ENCODE results near the gene FPGT. TPM values are rescaled to one million over a fixed set of nuclear protein-coding genes. Genes with fewer than 3 reads are reported as not detected.

Gene FPGT
- total and polyA plus RNA-seq, 10 donors = 3.6 to 28.0 (median 15.0) TPM

DNA sequence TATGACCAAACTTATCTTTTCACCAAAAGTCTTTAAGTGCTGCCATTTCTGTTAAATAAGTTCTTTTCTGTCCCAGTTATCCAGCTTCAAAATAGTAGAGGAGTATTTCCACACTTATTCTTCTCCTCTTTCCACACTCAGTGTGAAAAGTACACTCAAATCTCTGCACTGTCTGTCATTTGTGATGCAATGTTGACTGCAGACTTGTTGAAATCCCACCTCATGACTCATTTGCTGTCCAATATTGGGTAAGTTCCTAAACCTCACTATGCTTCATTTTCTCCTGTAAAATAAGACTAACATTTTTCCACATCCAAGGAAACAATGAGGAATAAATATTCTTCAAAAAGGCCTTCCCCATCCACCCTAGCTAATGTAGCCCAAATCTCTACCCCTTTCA, 17.6 kb upstream of the FPGT start:
- peaks cover 0 to 4% (median 1%) of the 10 kb centered on the region in 8 donors for H3K9me3 ChIP-seq

DNA sequence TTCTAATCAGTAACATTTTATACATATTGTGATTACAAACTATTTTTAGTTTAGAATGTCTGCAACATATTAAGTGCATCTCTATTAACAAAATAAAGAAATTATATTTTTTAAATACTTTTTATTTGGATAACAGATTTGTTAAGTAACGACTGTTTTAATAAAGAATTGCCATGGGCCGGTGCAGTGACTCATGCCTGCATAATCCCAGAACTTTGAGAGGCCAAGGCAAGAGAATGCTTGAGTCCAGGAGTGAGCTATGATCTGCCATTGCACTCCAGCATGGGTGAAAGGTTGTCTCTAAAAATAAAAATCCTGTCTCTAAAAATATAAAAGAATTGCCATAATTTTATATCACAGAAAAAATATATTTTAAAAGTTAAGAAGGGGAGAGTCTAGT, 4.1 kb upstream of the FPGT start:
- no peak for DNase-seq
- H3K4me3 ChIP-seq = no peak overlapping the region
- 77 to 90% (median 85%) methylated on average over 2 of the region's 2 CpGs for WGBS, 5 donors
- H3K9me3 ChIP-seq = peaks cover 0 to 7% (median 0%) of the 10 kb centered on the region in 8 donors
- no peaks in the 10 kb centered on the region for H3K27me3 ChIP-seq (replicated peaks in 1 of 7)
- intact Hi-C loops (cut with DNase I; ENCODE audit: low total_unique reads) = no loop called here
- H3K27ac ChIP-seq = no peak overlapping the region
- H3K36me3 ChIP-seq = no peaks in the 10 kb centered on the region
- no peak for TF ChIP-seq POLR2A (IDR thresholded peaks at IDR 0.05)
- no peak for TF ChIP-seq POLR2AphosphoS5 (IDR thresholded peaks at IDR 0.05)
- TF ChIP-seq, protein P1, sequence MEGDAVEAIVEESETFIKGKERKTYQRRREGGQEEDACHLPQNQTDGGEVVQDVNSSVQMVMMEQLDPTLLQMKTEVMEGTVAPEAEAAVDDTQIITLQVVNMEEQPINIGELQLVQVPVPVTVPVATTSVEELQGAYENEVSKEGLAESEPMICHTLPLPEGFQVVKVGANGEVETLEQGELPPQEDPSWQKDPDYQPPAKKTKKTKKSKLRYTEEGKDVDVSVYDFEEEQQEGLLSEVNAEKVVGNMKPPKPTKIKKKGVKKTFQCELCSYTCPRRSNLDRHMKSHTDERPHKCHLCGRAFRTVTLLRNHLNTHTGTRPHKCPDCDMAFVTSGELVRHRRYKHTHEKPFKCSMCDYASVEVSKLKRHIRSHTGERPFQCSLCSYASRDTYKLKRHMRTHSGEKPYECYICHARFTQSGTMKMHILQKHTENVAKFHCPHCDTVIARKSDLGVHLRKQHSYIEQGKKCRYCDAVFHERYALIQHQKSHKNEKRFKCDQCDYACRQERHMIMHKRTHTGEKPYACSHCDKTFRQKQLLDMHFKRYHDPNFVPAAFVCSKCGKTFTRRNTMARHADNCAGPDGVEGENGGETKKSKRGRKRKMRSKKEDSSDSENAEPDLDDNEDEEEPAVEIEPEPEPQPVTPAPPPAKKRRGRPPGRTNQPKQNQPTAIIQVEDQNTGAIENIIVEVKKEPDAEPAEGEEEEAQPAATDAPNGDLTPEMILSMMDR (IDR thresholded peaks at IDR 0.05 in 8 of 11, conservative IDR thresholded peaks at IDR 0.05 in 3 of 11) = no peak
- H3K4me1 ChIP-seq = peaks cover 0 to 15% (median 7%) of the 10 kb centered on the region in 6 donors

More for the DNA sequence above, 17.6 kb upstream of the FPGT start:
- no peaks in the 10 kb centered on the region for H3K27me3 ChIP-seq (replicated peaks in 1 of 7)
- H3K4me3 ChIP-seq = no peak overlapping the region
- no peak for TF ChIP-seq POLR2AphosphoS5 (IDR thresholded peaks at IDR 0.05)
- TF ChIP-seq, protein P1 (IDR thresholded peaks at IDR 0.05 in 8 of 11, conservative IDR thresholded peaks at IDR 0.05 in 3 of 11) = no peak
- TF ChIP-seq POLR2A (IDR thresholded peaks at IDR 0.05) = no peak
- no peaks in the 10 kb centered on the region for H3K4me1 ChIP-seq
- no peak for DNase-seq
- intact Hi-C loops (cut with DNase I; ENCODE audit: low total_unique reads) = no loop called here
- H3K27ac ChIP-seq = no peak overlapping the region
- no peaks in the 10 kb centered on the region for H3K36me3 ChIP-seq

DNA sequence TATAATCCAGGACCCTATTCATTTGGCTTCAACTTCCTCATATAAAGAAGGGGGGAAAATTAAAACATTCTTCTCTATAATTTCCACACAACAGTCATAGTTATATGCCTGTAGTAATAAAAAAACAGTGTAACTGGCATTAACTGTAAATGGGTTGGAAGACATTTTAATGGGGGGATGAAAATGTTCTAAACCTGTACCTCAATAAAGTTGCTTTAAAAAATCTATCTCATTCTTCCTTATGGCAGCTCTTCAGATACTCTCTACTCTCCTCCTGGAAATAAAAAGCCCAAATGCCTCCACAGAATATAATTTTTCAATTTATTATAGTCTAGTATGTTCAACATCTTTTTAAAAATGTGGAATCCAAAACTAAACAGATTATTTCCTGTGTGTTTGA, 2.7 kb upstream of the FPGT start:
- intact Hi-C loops (cut with DNase I; ENCODE audit: low total_unique reads) = no loop called here
- H3K27ac ChIP-seq = no peak overlapping the region

DNA sequence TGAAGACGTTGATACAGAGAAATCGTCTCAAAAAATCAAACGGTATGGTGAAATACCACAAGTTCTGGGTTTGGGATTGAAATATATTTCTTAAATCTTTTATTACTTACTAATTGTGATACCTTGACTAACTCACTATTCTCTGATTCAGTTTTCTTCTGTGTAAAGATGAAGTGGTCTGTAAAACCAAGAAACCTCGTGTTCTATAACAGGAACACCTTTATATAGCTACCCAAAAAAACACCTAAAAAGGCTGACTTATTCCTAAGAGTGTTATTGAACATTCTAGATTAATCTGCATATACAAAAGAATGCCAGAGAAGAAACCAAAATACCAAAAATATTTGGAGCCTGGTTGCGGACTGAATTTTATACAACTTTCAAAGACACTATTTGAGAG, 787 bp upstream of the FPGT start:
- H3K36me3 ChIP-seq = peaks cover 0 to 18% (median 7%) of the 10 kb centered on the region in 6 donors
- peaks cover 0 to 41% (median 18%) of the 10 kb centered on the region in 6 donors for H3K4me1 ChIP-seq
- H3K4me3 ChIP-seq = peak overlapping the region; percentile 42 to 66 (median 56)
- intact Hi-C loops (cut with DNase I; ENCODE audit: low total_unique reads) = no loop called here
- H3K27ac ChIP-seq = peak overlapping the region; percentile 76 to 91 (median 88)
- 71 to 82% (median 77%) methylated on average over 5 of the region's 5 CpGs for WGBS, 5 donors
- TF ChIP-seq POLR2A (IDR thresholded peaks at IDR 0.05) = no peak
- TF ChIP-seq POLR2AphosphoS5 (IDR thresholded peaks at IDR 0.05) = no peak
- TF ChIP-seq, protein P1 (IDR thresholded peaks at IDR 0.05 in 8 of 11, conservative IDR thresholded peaks at IDR 0.05 in 3 of 11) = no peak
- DNase-seq = no peak
- no peaks in the 10 kb centered on the region for H3K9me3 ChIP-seq
- no peaks in the 10 kb centered on the region for H3K27me3 ChIP-seq (replicated peaks in 1 of 7)

More for the DNA sequence above, 2.7 kb upstream of the FPGT start:
- no peak for DNase-seq
- Histone ChIP-seq H3K27me3 (replicated peaks in 1 of 7) (no peaks in the 10 kb centered on the region), H3K36me3 (no peaks in the 10 kb centered on the region), H3K9me3 (no peaks in the 10 kb centered on the region), H3K4me1 (peaks cover 0 to 28% (median 18%) of the 10 kb centered on the region in 6 donors), H3K4me3 (no peak overlapping the region)
- TF ChIP-seq, protein P1 (IDR thresholded peaks at IDR 0.05 in 8 of 11, conservative IDR thresholded peaks at IDR 0.05 in 3 of 11) = no peak
- TF ChIP-seq POLR2AphosphoS5 (IDR thresholded peaks at IDR 0.05) = no peak
- TF ChIP-seq POLR2A (IDR thresholded peaks at IDR 0.05) = no peak
